ENCODE results near the gene SLC35A3.

The SLC35A3 gene

DNA sequence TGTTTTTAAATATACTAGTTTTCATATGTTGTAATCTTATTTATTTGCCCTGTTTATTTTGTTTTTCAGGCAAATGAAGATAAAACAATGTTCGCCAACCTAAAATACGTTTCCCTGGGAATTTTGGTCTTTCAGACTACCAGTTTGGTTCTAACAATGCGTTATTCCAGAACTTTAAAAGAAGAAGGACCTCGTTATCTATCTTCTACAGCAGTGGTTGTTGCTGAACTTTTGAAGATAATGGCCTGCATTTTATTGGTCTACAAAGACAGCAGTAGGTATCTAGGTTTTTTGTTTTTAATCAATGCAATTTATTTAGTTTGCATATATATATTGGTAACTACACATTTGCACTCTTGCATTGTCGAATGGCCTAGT lies 23.7 kb downstream of the SLC35A3 start:
- DNase-seq, result no peak
- H3K27me3 ChIP-seq, result no peaks in the 10 kb centered on the region
- H3K36me3 ChIP-seq, result peaks cover 3% of the 10 kb centered on the region
- H3K9me3 ChIP-seq, result no peaks in the 10 kb centered on the region
- no peak overlapping the region for H3K4me3 ChIP-seq (ENCODE audit: low read depth, low read length)
- TF ChIP-seq, protein P1, sequence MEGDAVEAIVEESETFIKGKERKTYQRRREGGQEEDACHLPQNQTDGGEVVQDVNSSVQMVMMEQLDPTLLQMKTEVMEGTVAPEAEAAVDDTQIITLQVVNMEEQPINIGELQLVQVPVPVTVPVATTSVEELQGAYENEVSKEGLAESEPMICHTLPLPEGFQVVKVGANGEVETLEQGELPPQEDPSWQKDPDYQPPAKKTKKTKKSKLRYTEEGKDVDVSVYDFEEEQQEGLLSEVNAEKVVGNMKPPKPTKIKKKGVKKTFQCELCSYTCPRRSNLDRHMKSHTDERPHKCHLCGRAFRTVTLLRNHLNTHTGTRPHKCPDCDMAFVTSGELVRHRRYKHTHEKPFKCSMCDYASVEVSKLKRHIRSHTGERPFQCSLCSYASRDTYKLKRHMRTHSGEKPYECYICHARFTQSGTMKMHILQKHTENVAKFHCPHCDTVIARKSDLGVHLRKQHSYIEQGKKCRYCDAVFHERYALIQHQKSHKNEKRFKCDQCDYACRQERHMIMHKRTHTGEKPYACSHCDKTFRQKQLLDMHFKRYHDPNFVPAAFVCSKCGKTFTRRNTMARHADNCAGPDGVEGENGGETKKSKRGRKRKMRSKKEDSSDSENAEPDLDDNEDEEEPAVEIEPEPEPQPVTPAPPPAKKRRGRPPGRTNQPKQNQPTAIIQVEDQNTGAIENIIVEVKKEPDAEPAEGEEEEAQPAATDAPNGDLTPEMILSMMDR (IDR thresholded peaks at IDR 0.05; ENCODE audit: low read depth, low read length), result no peak
- no peaks in the 10 kb centered on the region for H3K4me1 ChIP-seq

DNA sequence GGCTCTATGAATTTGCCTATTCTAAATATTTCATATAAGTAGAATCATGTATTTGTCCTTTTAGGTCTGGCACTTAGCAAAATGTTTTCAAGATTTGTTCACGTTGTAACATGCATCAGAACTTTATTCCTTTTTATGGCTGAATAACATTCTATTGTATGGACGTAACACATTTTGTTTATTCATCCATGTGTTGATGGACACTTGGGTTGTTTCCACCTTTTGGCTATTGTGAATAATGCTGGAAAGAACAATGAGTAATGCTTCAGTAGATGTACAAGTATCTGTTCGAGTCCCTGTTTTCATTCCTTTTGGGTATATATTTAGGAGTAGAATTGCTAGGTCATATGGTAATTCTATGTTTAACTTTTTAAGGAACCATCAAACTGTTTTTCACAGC lies 24.7 kb downstream of the SLC35A3 start:
- H3K27me3 ChIP-seq, result no peaks in the 10 kb centered on the region
- no peaks in the 10 kb centered on the region for H3K9me3 ChIP-seq
- no peak for DNase-seq
- H3K36me3 ChIP-seq, result peaks cover 3% of the 10 kb centered on the region
- H3K4me1 ChIP-seq, result no peaks in the 10 kb centered on the region
- TF ChIP-seq, protein P1 (IDR thresholded peaks at IDR 0.05; ENCODE audit: low read depth, low read length), result no peak
- no peak overlapping the region for H3K4me3 ChIP-seq (ENCODE audit: low read depth, low read length)

DNA sequence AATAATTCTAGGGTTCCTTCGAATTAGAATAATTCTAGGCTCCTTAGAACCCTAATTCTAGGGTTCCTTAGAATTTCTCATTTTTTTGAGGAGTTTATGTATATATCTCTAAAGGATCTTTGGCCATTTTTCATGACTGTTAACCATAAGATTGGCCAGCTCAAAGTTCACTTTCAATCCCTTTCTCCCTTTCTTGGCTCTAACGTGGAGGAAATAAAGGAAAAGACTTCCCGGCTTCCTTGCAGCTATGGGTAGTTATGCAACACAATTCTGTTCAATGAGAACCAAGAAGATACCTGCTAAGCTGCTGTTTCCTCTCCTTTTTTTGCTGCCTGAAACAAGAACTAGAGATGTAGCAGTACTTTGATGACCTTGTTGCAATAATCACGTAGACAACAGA lies 27.2 kb downstream of the SLC35A3 start:
- no peaks in the 10 kb centered on the region for H3K9me3 ChIP-seq
- peaks cover 3% of the 10 kb centered on the region for H3K36me3 ChIP-seq
- H3K27me3 ChIP-seq, result no peaks in the 10 kb centered on the region
- no peak overlapping the region for H3K4me3 ChIP-seq (ENCODE audit: low read depth, low read length)
- TF ChIP-seq, protein P1 (IDR thresholded peaks at IDR 0.05; ENCODE audit: low read depth, low read length), result no peak
- DNase-seq, result no peak
- H3K4me1 ChIP-seq, result no peaks in the 10 kb centered on the region

DNA sequence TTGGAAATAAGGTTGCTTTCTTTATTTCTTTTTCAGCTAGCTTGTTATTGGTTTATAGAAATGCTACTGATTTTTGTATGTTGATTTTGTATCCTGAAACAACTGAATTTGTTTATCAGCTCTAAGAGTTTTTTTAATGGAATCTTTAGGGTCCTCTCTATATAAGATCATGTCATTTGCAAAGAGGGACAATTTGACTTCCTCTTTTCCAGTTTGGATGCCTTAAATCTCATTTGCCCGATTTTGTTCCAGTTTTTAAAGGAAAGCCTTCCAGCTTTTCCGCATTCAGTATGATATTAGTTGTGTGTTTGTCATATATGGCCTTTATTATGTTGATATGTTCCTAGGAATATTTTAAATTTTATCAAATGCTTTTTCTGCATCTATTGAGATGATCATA lies 31.7 kb downstream of the SLC35A3 start:
- TF ChIP-seq, protein P1 (IDR thresholded peaks at IDR 0.05; ENCODE audit: low read depth, low read length), result no peak
- no peaks in the 10 kb centered on the region for H3K9me3 ChIP-seq

DNA sequence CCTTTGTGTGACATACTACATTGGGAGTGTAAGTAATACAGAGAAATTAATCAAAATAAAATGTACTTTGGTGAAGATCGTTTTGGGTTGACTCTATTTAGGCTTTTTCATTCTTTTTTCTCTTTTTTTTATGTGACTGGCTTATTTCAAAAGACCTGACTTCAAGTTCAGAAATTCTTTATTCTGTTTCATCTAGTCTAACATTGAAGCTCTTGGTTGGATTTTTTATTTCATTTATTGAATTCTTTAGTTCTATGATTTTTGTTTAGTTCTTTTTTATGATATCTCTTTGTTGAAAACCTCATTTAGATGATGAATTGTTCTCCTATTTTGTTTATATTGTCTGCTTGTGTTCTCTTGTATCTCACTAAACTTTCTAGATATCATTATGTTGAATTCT lies 35.6 kb downstream of the SLC35A3 start:
- DNase-seq, result no peak
- H3K27me3 ChIP-seq, result no peaks in the 10 kb centered on the region
- no peaks in the 10 kb centered on the region for H3K4me1 ChIP-seq
- no peaks in the 10 kb centered on the region for H3K36me3 ChIP-seq
- no peaks in the 10 kb centered on the region for H3K9me3 ChIP-seq
- no peak overlapping the region for H3K4me3 ChIP-seq (ENCODE audit: low read depth, low read length)
- TF ChIP-seq, protein P1 (IDR thresholded peaks at IDR 0.05; ENCODE audit: low read depth, low read length), result no peak

More for the DNA sequence above, 31.7 kb downstream of the SLC35A3 start:
- Histone ChIP-seq H3K36me3 (no peaks in the 10 kb centered on the region), H3K4me1 (no peaks in the 10 kb centered on the region), H3K4me3 (ENCODE audit: low read depth, low read length) (no peak overlapping the region), H3K27me3 (no peaks in the 10 kb centered on the region)
- DNase-seq, result no peak

DNA sequence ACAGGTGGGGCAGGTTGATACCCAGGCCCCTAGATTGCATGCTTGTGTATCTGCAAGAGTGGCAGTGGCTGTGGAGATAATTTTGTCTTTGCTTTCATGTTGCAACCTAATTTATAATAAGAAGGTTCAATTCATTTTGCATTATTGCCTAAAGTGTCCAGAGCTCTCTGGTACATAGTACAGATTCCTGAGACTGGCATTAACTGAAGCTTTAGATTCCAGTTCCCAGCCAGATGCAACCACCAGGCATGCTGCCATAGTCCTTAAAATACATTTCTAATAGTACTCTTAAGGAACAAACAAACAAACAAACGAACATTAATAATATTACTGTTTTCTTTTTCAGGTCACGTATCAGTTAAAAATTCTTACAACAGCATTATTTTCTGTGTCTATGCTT lies 36.9 kb downstream of the SLC35A3 start:
- no peaks in the 10 kb centered on the region for H3K36me3 ChIP-seq
- H3K9me3 ChIP-seq, result no peaks in the 10 kb centered on the region
- no peaks in the 10 kb centered on the region for H3K4me1 ChIP-seq
- TF ChIP-seq, protein P1 (IDR thresholded peaks at IDR 0.05; ENCODE audit: low read depth, low read length), result no peak
- DNase-seq, result no peak
- H3K4me3 ChIP-seq (ENCODE audit: low read depth, low read length), result no peak overlapping the region
- no peaks in the 10 kb centered on the region for H3K27me3 ChIP-seq
